HT1080 (cell line): ENCODE measurements around the gene SORCS2. TPM values are rescaled to one million over a fixed set of nuclear protein-coding genes. Genes with fewer than 3 reads are reported as not detected.
A peak's percentile ranks its signal among the peaks of the same experiment; 100 is the strongest.
"Not testable (repeated sequence)": the region's sequence is repeated elsewhere in the genome, so short reads cannot be mapped to it uniquely, and the experiment has no call there.

ENCODE experiments used
- DNase-seq: peaks from one replicate; pipeline ENCODE4 v3.0.0-alpha.2; 2015; ENCODE audit warnings: low read depth
- total RNA-seq: library from RNA; depleted of rRNA; stranded (reverse); fragments of >200 nt; shearing (Covaris generic); gene quantifications from 2 replicates; pipeline ENCODE4 v1.2.3, GENCODE V29; 2014

SORCS2 gene
- total RNA-seq, 1 experiment from 2014 or later = 5.4 TPM

DNA sequence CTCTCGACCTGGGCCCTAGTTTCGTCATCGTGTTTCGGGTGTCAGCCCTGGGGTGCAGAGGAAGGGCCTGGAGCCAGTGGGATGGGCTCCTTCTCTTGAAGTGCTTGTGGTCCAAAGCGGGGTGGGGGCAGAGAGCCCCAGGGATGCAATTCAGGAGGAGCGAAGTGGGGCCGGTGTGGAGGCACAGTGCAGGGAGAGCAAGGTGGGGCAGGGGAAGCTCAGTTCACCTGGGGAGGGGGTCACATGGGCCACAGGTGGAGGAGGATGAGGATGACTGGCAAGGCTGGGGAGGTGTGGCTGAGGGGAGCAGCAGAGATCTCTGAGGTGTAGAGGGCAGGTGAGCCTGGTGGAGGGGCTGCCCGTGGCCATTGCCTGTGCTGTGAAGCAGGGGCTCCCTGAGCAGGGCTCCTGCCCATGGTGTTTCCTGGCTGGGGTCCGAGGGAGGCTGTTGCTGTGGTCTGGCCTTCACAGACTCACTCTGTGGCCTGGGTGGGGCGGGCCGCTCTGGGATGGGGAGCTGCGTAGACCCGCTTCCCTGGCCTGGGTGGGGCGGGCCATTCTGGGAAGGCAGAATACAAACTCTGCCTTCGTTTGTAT lies 6.9 kb downstream of the SORCS2 start:
- no peak for DNase-seq

DNA sequence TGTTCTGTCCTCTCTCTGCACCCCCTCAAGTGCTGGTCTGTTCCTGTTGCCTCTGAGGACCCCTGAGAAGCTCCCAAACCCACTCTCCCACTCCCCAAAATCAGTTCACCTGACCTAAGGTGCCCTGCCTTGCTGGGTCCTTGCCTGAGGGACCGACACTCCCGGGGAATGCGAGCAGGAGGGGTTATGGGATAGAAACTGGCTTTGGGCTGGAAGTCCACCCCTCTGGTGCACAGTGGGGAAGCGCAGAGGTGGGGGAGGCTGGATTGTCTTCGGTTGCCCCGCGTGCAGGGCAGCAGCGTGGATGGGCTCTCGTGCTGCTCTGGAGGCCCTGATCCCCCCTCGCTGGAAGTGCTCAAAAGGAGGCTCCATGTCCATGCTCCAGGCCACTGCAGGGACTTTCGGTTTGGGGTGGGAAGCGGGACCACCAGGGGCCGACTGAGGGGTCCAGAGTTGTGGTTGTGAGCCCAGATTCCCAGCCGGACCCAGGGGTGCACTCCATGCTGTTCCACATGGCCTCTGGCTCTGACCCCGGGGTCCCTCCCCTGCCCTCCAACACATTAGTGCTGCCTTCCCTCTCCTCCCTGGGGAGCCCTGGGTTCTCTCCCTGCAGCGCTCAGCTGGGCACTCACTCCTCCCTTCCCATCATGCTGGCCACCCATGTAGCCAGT lies 7.6 kb downstream of the SORCS2 start:
- no peak for DNase-seq

- DNase-seq = no peak
These were observed 8.5 kb downstream of the SORCS2 start for GRCh38 chr4:7200801-7201200.

DNA sequence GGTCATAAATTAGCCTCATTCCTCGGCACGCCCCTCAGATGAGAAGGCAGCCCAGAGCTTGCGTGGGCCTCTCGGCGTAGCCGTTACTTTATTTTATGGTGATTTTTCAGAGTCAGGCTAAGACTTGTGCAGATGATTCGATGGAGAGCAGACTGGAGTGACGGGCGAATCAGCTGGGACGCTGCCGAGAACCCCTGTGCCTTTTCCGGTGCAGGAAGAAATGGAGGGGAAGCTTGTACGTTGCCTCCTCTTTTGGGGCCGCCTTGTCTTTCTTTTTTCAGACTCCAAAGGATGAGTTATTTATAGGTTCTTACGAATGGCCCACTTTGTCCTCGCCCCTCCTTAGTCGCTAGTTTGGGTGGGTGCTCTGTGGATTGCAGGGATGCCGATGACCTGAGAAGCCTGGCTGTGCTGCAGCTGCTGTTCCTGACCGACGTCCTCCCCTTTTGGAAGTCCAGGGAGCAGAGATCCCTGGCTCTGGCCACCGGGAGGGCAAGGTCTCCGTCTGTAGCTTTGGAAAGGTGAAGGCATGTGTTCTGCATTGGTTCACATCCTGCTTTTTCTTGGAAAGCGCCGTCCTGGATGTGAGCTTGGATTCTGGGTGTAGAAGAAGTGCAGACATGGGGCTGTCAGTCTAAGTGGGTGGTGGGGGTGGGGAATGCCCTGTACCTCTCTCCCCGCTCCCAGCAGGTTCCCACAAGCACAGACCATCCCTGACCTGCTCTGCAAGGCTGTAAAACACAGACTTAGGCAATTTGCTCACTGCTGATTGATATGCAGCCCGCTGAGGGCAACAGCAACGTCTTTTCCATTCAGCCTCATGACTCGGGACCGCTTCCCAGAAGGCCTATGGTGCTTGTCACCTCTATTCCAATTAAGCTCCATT lies 9.3 kb downstream of the SORCS2 start:
- DNase-seq = no peak

- peak; percentile 42 for DNase-seq
These were observed 10.1 kb downstream of the SORCS2 start for GRCh38 chr4:7202411-7202810.

DNA sequence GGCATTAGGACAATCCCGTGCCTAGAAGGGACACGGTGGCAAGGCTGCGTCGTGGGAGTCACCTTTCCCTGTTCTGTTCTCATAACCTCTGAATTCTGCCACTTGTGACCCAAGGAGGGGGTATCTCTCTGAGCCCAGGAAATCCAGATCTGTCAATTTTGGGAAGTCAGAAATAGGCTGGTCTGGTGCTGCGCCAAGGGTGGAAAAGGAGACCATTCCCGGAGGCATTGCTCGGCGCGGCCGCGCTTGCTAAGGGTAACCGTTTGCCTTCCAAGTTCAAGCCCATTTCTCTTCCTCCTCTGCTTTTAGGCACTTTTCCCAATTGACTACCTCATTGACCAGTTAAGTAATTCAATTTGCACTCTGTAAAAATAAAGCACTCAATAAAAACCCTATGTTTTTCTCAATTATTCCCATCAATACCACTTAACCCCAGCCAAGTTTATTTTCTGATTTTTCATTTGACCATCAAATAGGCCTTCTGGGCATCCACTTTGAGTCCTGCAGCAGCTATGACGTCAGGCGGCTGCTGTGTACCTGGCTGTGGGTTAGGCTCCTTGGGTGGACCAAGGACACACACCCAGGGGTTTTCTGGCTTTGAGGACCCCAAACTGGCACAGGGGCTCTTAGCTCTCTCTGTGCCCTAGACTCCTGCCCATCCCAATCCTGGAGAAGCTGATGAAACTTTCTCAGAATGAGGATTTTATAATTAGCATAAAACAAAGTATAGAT lies 12.5 kb downstream of the SORCS2 start:
- DNase-seq = no peak

DNA sequence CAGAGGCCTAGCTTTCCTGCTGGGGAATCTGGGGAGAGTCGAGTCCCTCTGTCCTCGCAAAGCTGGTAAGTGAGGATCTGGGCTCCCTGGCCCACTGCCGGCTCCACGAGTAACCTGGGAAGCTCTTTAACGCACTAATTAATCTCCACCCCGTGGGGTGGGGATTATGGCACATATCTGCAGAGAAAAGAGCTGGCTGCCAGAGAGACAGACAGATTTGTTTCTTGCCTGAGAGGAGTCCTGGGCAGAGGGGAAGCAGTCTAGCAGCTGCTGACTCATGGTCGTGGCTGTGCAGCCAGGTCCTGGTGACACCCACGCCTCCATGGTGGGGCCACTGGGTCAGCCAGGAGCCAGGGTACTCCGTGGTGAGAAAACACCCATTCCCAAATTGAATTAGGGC lies 14.0 kb downstream of the SORCS2 start:
- peak; percentile 73 for DNase-seq

GRCh38 chr4:7206911-7207567 lies 14.7 kb downstream of the SORCS2 start:
- DNase-seq = peak; percentile 90

DNA sequence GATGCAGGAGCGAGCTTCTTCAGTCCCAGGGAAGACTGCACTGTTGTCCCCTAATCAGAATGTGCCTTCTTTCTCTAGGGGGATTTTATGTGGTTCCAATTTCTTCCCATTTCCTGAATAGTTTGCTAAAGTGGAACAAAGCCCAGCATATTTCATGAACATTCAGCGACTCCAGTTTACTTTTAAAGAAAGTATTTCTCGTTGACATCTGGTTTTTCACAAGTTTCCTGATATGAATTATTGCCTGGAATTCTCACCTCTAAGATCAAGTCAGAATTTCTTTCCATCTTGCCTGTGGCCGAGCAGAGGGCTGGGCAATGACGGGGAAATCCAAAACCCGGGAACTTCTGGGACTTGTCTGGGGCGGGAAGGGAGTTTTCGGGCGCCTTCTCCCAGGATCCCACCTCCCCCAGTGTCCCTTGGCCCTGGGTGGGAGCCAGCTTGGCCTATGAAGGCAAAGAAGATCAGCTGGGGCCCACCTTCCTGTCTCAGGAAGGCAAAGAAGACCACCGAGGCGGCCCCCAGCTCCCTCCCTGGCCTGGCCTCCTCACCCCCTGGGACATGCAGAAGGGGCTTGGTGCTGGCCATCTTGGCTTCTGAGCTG lies 15.4 kb downstream of the SORCS2 start:
- DNase-seq = no peak

DNA sequence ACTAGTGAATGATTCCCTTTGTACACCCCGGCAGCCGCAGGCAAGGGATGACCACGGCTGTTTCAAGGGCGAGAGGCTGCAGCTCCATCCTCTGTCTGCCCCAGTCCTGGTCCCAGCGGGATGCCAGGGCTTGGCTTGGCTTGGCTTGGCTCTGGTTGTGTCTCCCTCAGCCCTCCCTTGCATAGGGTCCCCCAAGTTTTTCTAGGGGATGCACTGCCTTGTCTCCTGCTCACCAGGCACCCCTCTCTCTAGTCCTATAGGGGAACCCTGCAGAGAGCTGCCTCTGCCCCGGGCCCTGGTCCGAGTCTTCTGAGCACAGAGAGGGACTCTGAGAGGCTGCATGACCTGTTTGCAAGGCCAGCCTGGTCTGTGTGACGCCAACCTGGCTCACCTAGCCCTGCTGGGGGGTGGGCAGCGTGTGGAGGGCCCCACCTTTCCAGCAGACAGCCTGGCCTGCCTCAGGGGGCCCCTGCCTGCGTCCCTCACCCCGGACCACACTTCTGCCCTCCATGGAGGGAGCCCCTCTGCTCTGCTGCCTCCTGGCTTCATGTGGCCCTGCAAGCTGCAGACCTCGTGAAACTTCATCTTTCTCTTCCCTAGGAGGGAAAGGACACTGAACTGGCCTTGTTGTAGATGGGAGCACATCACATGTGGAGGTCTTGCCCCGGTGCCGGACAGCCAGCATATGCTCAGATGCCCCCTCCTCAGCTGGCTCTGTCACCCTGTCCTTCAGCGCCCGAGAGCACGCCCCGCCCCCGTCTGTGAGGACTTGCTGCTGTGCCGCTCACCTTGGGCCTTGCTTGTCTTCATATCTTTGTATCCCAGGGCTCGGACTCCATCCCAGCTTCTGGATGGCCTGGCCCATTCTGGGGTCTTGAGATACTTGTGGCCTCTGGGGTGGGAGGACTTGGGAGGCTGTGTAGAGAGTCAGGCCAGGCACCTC lies 16.4 kb downstream of the SORCS2 start:
- no peak for DNase-seq

- no peak for DNase-seq
These were observed 17.4 kb downstream of the SORCS2 start for GRCh38 chr4:7209699-7210098.

DNA sequence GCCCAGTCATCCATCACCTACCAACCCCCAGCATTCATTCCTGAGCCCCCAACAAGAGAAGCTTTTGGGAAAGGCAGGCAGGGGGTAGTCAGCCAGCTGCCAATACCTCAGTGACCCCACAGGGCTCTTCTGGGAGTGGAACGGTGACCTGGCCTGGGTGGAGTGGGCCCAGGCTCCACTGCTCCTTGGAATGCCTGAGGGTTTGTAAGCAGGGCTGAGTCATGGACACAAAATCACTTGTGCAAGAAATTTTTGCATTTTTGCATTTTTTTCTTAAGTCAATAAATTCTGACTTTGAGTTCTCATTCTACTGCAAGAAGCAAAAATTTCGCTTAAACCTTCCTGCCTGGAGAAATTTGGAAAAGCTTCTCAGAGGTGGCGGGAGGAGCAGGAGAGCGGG lies 18.5 kb downstream of the SORCS2 start:
- peak; percentile 58 for DNase-seq

DNA sequence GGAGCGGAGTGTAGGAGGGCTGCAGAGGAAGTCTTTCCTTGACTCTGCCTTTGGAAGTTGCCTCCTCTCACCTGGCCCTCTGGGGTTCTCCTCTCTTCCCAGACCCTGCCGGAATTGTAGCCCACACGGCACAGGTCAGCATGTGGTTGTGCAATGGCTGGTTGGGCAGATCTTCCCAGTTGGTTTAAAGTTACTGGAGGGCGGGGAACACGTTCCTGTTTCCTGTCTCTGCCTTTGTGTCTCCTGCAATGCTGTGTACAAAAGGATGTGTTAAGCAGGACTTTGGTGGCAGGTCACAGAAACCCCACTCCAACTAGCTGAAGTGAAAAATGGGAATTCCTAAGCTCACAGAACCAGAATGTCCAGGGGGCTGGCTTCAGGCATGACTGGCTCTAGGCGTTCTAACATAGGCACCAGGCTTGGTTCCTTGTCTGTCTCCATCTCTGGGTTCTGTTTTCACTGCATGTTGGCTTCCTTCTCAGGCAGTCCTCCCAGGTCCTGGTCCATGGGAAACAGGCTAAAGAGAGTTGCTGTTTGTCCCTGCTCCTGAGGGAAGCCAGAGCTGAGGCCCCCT lies 19.9 kb downstream of the SORCS2 start:
- no peak for DNase-seq

DNA sequence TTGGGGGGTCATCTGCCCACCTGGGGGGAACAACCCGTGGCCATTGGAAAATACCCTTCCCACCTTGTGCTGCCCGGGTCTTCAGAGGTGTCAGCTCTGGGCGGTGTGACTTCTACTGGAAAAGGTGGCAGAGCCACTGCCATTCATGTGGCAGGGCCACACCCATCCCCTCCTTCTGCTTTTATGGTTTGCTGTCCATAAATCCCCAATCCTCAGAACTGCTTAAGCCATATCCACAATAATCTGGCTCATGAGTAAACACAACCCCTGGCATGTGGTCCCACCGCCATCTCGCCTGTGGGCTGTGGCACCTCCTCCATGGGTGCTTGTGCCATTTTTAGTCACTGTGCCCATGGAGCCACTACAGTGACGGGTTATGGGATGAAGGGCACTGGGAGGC lies 20.6 kb downstream of the SORCS2 start:
- no peak for DNase-seq

DNA sequence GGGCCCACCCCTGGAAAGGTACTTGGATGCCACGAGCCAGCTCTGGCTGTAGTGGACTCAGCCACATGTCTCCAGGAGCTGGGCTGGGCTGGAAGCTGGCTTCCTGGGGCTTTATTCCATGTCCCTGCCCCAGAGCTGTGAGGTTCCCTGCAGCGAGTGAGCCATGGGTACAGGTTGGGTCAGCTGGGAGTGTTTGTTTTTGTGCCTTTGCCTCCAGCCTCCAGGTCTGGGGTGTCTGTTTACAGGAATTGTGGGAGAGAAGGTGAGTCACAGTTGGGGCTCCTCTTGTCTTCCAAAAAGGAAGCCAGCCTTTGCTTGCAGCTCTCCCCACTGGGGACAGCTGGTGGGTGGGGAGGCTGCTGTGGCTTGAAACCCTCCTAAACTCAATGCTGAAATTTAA lies 21.5 kb downstream of the SORCS2 start:
- no peak for DNase-seq

- DNase-seq = peak; percentile 56
These were observed 22.0 kb downstream of the SORCS2 start for GRCh38 chr4:7214359-7214758.

DNA sequence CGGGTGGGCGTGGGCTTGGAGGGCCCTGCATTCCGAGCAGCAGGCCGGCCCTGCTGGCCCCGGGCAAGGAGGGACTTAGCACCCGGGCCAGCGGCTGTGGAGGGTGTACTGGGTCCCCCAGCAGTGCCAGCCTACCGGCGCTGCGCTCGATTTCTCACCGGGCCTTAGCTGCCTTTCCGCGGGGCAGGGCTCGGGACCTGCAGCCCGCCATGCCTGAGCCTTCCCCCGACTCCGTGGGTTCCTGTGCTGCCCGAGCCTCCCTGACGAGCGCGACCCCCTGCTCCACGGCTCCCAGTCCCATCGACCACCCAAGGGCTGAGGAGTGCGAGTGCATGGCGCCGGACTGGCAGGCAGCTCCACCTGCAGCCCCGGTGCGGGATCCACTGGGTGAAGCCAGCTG lies 22.8 kb downstream of the SORCS2 start:
- not testable (repeated sequence) for DNase-seq

- DNase-seq = no peak
These were observed 24.7 kb downstream of the SORCS2 start for GRCh38 chr4:7217039-7217438.
